GM18526 (cell line): Measurements from ENCODE around the gene TOMM70.

Source experiments
- POLR2A ChIP-seq: IDR thresholded peaks from 3 replicates; pipeline ENCODE4 v1.6.1; 2011; ENCODE audit not compliant: insufficient read length; ENCODE audit errors: extremely low read depth

TOMM70 gene

GRCh38 chr3:100395679-100396431 lies 5.0 kb downstream of the TOMM70 start:
- no peak for TF ChIP-seq POLR2A

GRCh38 chr3:100389025-100389424 lies 11.9 kb downstream of the TOMM70 start:
- no peak for TF ChIP-seq POLR2A

- TF ChIP-seq POLR2A, result no peak
These were observed 14.3 kb downstream of the TOMM70 start for GRCh38 chr3:100386437-100387074.

GRCh38 chr3:100384733-100385525 lies 16.0 kb downstream of the TOMM70 start:
- no peak for TF ChIP-seq POLR2A

- no peak for TF ChIP-seq POLR2A
These were observed 24.6 kb downstream of the TOMM70 start for GRCh38 chr3:100376301-100376700.

- TF ChIP-seq POLR2A, result no peak
These were observed 26.4 kb downstream of the TOMM70 start for GRCh38 chr3:100374521-100374920.

- no peak for TF ChIP-seq POLR2A
These were observed 30.1 kb downstream of the TOMM70 start for GRCh38 chr3:100370756-100371155.

- TF ChIP-seq POLR2A, result no peak
These were observed 32.4 kb downstream of the TOMM70 start for GRCh38 chr3:100368441-100368840.

GRCh38 chr3:100366424-100366823 lies 34.5 kb downstream of the TOMM70 start:
- TF ChIP-seq POLR2A, result no peak

GRCh38 chr3:100364421-100364820 lies 36.5 kb downstream of the TOMM70 start:
- no peak for TF ChIP-seq POLR2A

- TF ChIP-seq POLR2A, result no peak
These were observed 39.0 kb downstream of the TOMM70 start for GRCh38 chr3:100361897-100362296.

GRCh38 chr3:100360757-100361496 lies 40.0 kb downstream of the TOMM70 start:
- TF ChIP-seq POLR2A, result no peak

- no peak for TF ChIP-seq POLR2A
These were observed 41.9 kb downstream of the TOMM70 start for GRCh38 chr3:100359035-100359434.

- no peak for TF ChIP-seq POLR2A
These were observed 42.5 kb downstream of the TOMM70 start for GRCh38 chr3:100358413-100358812.

GRCh38 chr3:100354850-100355249 lies 46.0 kb downstream of the TOMM70 start:
- TF ChIP-seq POLR2A, result no peak
